Adrenal gland (tissue), 12 donors: Measurements from ENCODE around the gene MRPL38. TPM values are rescaled to one million over a fixed set of nuclear protein-coding genes. Genes with fewer than 3 reads are reported as not detected.

Experiments used
- DNase-seq, 7 donors: peaks; one replicate each; pipeline ENCODE4 v3.0.0-alpha.2; 2019 to 2020
- H3K27ac ChIP-seq, 5 donors: fragments of 200-600 bp; sonication (generic) in 4 of 5; 1 replicate in 3 of 5; 2 replicates in 2 of 5; pipeline versions ENCODE4 v1.5.1 to v1.8.0; 2016 to 2020; ENCODE audit warnings: mild to moderate bottlenecking in 1 of 5
- H3K27me3 ChIP-seq: fragments of 200-600 bp; 2 replicates; pipeline ENCODE4 v1.8.0; 2021
- H3K36me3 ChIP-seq, 2 donors: fragments of 200-600 bp; replicated peaks in 1 of 2; 1 replicate in 1 of 2; 2 replicates in 1 of 2; pipeline versions ENCODE4 v1.5.1 to v1.8.0; 2018 to 2022
- H3K4me1 ChIP-seq, 2 donors: fragments of 200-600 bp; replicated peaks in 1 of 2; 1 replicate in 1 of 2; 2 replicates in 1 of 2; pipeline versions ENCODE4 v1.5.1 to v1.8.0; 2018 to 2021
- H3K4me3 ChIP-seq, 4 donors: fragments of 200-600 bp; sonication (generic) in 3 of 4; one replicate each; pipeline ENCODE4 v1.5.1; 2016 to 2018
- H3K9me3 ChIP-seq, 3 donors: fragments of 200-600 bp; sonication (generic) in 1 of 3; replicated peaks in 1 of 3; 1 replicate in 2 of 3; 2 replicates in 1 of 3; pipeline versions ENCODE4 v1.5.1 to v1.8.0; 2016 to 2021
- POLR2A ChIP-seq, 2 donors: fragments of 450-650 bp; IDR thresholded peaks; one replicate each; pipeline ENCODE4 v1.6.1; 2017; ENCODE audit warnings: antibody characterized with exemption in 2 of 2, mild to moderate bottlenecking in 2 of 2, moderate library complexity in 1 of 2
- WGBS, 4 donors: extraction: QIAGEN DNeasy Blood & Tissue Kit in 2 of 4; methylation state at CpG; one replicate each; pipeline versions ENCODE4 v1.1.5 to v1.1.7; 2013 to 2017; 5-methylcytosine and 5-hydroxymethylcytosine counted together
- intact Hi-C, 2 donors: fragments of 100-400 bp; cut with DNase I; formaldehyde crosslinking; loops; one replicate each; pipeline versions ENCODE4 v1.14.1 to v1.15.0; 2022 to 2023
- polyA plus RNA-seq, 3 donors: library from polyadenylated mRNA; stranded (reverse); fragments of 200-250 nt in 2 of 3; fragments of 350-450 nt in 1 of 3; fragmentation: Illumina TruSeq in 1 of 3; extraction: RNeasy Lipid Tissue Mini Kit (QIAGEN cat#74804) in 1 of 3; gene quantifications; one replicate each; pipeline ENCODE4 v1.2.3, GENCODE V29; 2013 to 2014
- total RNA-seq, 9 donors: library from RNA; depleted of rRNA in 4 of 9; stranded (reverse); fragments of >200 nt in 4 of 9; fragments of 120-200 nt in 1 of 9; fragmentation: NEBNext Ultra II Directional in 1 of 9; extraction: Animal tissue kit (Norgen Biotek cat#: 25700) in 1 of 9; gene quantifications; one replicate each; pipeline versions ENCODE4 v1.1.0 to v1.2.4, GENCODE V29; 2013 to 2023
- TF ChIP-seq, protein P1 (sequence below), 6 experiments: fragments of 450-650 bp in 4 of 6; fragments of 200-600 bp in 2 of 6; sonication (generic) in 1 of 6; IDR thresholded peaks; 1 replicate in 5 of 6; 2 replicates in 1 of 6; pipeline versions ENCODE4 v1.5.1 to v1.8.0; 2016 to 2021; ENCODE audit warnings: antibody characterized with exemption in 6 of 6, mild to moderate bottlenecking in 2 of 6, moderate library complexity in 1 of 6
- donor health status: healthy with polysubstance abuse.
- donor health status: Bipolar disorder and iron deficiency.
- donor health status: DM: yes; HTN: yes; CAD: no.
- donor health status: DM: no; HTN: no; CAD: no.
- donor health status: DM: no; HTN: no; CAD: no.
- donor health status: DM: yes; HTN: yes; CAD: no.

MRPL38 gene
- total and polyA plus RNA-seq, 12 donors, result 36.7 to 214 (median 82.7) TPM

DNA sequence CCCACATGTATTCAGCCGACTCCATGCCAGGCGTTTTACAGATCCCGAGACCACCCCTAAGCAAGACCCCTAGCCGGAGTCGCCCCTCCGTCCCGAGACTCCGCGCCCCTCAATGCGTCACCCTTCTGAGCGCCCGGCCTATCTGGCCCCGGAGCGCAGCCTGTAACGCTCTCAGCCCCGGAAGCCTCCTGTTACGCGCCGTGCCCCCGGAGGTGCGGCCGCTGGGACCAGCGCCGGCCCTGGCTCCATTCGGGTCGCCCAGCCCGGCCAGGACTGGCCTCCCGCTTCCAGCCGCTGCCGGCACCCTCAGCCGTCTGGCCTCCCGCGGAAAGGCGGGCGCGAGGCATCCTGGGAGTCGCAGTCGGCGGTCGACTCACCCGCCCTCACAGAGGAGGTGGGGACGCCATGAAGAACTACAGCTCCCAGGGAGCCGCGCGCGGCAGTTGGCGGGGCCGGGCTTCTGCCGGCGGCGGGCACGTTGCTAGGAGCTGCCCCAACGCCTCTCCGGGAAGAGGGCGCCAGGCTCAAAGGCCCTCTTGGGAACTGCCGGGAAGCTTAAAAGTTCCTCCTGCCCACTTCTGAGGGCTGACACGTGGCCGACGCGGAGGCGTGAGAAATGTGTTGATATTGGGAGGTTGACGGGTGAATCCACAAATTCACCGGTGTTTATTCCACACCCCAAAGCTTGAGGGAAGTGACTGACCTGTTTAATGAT, 36.2 kb upstream of the MRPL38 start, which contains the start of gene FBF1:
Gene FBF1, minus strand, starts transcription at position 316 of the 715 bp plus-strand sequence. CDS start 2,893 bp downstream, outside the sequence.
- peak; percentile 87 for TF ChIP-seq POLR2A (IDR thresholded peaks at IDR 0.05)
- TF ChIP-seq, protein P1, sequence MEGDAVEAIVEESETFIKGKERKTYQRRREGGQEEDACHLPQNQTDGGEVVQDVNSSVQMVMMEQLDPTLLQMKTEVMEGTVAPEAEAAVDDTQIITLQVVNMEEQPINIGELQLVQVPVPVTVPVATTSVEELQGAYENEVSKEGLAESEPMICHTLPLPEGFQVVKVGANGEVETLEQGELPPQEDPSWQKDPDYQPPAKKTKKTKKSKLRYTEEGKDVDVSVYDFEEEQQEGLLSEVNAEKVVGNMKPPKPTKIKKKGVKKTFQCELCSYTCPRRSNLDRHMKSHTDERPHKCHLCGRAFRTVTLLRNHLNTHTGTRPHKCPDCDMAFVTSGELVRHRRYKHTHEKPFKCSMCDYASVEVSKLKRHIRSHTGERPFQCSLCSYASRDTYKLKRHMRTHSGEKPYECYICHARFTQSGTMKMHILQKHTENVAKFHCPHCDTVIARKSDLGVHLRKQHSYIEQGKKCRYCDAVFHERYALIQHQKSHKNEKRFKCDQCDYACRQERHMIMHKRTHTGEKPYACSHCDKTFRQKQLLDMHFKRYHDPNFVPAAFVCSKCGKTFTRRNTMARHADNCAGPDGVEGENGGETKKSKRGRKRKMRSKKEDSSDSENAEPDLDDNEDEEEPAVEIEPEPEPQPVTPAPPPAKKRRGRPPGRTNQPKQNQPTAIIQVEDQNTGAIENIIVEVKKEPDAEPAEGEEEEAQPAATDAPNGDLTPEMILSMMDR (IDR thresholded peaks at IDR 0.05), result no peak
- peak; percentile 93 to 97 (median 96) for DNase-seq
- Histone ChIP-seq H3K4me3 (peak within 1 kb of the TSS; percentile 13 to 85 (median 72)), H3K27ac (peak within 1 kb of the TSS in 3 of 5 donors; percentile 48 to 64 (median 62)), H3K27me3 (no peaks in the 10 kb centered on the region), H3K9me3 (no peaks in the 10 kb centered on the region), H3K4me1 (peaks cover 0 to 14% of the 10 kb centered on the region in 2 donors), H3K36me3 (peaks cover 0 to 12% of the 10 kb centered on the region in 2 donors)
- intact Hi-C loops, result no loop called here
- 0 to 2% (median 0%) methylated on average over 8 to 63 of the region's 63 CpGs for WGBS, 4 donors

DNA sequence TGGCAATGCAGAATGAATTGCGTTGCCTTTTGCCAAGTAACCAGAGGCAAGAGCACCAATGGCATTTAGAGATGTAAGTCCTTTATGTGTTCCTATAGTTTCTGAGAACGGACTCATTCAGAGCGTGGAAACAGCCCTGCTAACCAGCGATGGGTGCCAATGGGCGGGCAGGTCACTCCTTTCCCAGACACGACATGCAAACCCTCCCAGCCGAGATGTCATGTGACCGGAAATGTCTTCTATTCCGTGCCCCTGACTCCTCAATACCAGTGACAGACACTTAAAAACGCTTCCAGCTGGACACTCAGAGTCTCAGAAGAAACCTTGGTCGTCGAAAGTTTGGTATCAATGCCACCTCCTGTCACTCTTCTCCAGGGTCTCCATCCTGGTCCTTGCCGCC, 33.0 kb upstream of the MRPL38 start:
- H3K4me3 ChIP-seq, result no peak overlapping the region
- H3K27me3 ChIP-seq, result no peaks in the 10 kb centered on the region
- DNase-seq, result no peak
- H3K36me3 ChIP-seq, result no peaks in the 10 kb centered on the region
- H3K27ac ChIP-seq, result no peak overlapping the region
- TF ChIP-seq, protein P1 (IDR thresholded peaks at IDR 0.05), result no peak
- TF ChIP-seq POLR2A (IDR thresholded peaks at IDR 0.05), result no peak
- 84 to 93% (median 88%) methylated on average over 13 of the region's 13 CpGs for WGBS, 4 donors
- no peaks in the 10 kb centered on the region for H3K9me3 ChIP-seq
- intact Hi-C loops, result no loop called here
- H3K4me1 ChIP-seq, result peaks cover 0 to 14% of the 10 kb centered on the region in 2 donors

DNA sequence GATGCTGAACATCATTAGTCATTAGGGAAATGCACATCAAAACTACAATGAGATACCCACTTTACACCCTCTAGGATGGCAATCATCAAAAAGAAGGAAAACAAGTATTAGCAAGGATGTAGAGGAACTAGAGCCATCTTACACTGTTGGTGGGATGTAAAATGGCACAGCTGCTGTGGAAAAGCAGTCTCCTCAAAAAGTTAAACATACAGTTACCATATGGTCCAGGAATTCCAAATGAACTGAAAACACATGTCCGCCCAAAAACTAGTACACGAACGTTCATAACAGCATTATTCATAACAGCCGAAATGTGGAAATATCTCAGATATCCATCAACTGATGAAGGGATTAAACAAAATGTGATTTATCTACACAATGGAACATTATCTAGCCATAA, 29.1 kb upstream of the MRPL38 start:
- Histone ChIP-seq H3K36me3 (no peaks in the 10 kb centered on the region), H3K4me1 (no peaks in the 10 kb centered on the region), H3K4me3 (no peak overlapping the region), H3K27ac (no peak overlapping the region), H3K27me3 (no peaks in the 10 kb centered on the region), H3K9me3 (no peaks in the 10 kb centered on the region)
- intact Hi-C loops, result no loop called here
- TF ChIP-seq, protein P1 (IDR thresholded peaks at IDR 0.05), result no peak
- 73 to 88% (median 86%) methylated on average over 4 of the region's 4 CpGs for WGBS, 4 donors
- no peak for DNase-seq

DNA sequence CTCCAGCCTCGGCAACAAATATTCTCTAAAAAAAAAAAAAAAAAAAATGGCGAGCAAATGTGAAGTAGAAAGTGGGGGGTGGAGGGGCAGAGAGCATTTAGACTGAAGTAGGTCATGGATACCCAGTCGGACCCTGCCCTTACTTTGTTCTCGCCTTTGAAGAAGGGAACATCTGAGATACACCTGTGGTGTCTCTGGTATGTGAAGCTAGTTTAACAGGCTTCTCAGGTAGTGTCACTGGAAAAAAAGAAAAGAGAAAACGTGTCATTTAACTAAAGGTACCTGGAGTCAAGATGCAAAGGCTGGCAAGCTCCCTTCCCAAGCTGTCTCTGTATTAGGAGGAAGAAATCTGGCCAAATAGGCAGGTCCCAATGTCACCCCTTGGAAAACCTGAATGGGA, 28.2 kb upstream of the MRPL38 start:
- H3K36me3 ChIP-seq, result no peaks in the 10 kb centered on the region
- no peak for DNase-seq
- H3K27me3 ChIP-seq, result no peaks in the 10 kb centered on the region
- H3K4me1 ChIP-seq, result no peaks in the 10 kb centered on the region
- intact Hi-C loops, result no loop called here
- TF ChIP-seq, protein P1 (IDR thresholded peaks at IDR 0.05), result no peak
- TF ChIP-seq POLR2A (IDR thresholded peaks at IDR 0.05), result no peak
- no peak overlapping the region for H3K27ac ChIP-seq
- H3K4me3 ChIP-seq, result no peak overlapping the region
- H3K9me3 ChIP-seq, result no peaks in the 10 kb centered on the region
- WGBS, 4 donors, result 89 to 94% (median 91%) methylated on average over 5 of the region's 5 CpGs
